Thymus (tissue), 11 donors: Measurements from ENCODE around the gene CD248. TPM values are rescaled to one million over a fixed set of nuclear protein-coding genes. Genes with fewer than 3 reads are reported as not detected.

Source experiments
- DNase-seq, 9 donors: peaks; one replicate each; pipeline ENCODE4 v3.0.0-alpha.2; 2013; ENCODE audit warnings: low spot score in 9 of 9, low read depth in 6 of 9, missing footprints in 1 of 9
- H3K27ac ChIP-seq, 2 donors: one replicate each; pipeline ENCODE4 v1.5.1; 2013; ENCODE audit warnings: control low read depth in 1 of 2, low read depth in 1 of 2, low read length in 1 of 2, mild to moderate bottlenecking in 1 of 2, moderate library complexity in 1 of 2
- H3K27me3 ChIP-seq, 2 donors: one replicate each; pipeline ENCODE4 v1.5.1; 2013; ENCODE audit warnings: low read length in 1 of 2; ENCODE audit not compliant: control insufficient read depth in 2 of 2, insufficient read depth in 1 of 2
- H3K36me3 ChIP-seq, 2 donors: one replicate each; pipeline ENCODE4 v1.5.1; 2013; ENCODE audit warnings: low read length in 1 of 2, mild to moderate bottlenecking in 1 of 2, moderate library complexity in 1 of 2; ENCODE audit not compliant: control insufficient read depth in 2 of 2, insufficient read depth in 2 of 2
- H3K4me1 ChIP-seq, 2 donors: one replicate each; pipeline ENCODE4 v1.5.1; 2013; ENCODE audit warnings: low read length in 2 of 2; ENCODE audit not compliant: control insufficient read depth in 2 of 2, insufficient read depth in 2 of 2
- H3K4me3 ChIP-seq, 2 donors: one replicate each; pipeline ENCODE4 v1.5.1; 2013; ENCODE audit warnings: low read length in 2 of 2, control low read depth in 1 of 2, mild to moderate bottlenecking in 1 of 2
- H3K9me3 ChIP-seq, 2 donors: one replicate each; pipeline ENCODE4 v1.5.1; 2013; ENCODE audit warnings: low read length in 1 of 2, mild to moderate bottlenecking in 1 of 2; ENCODE audit not compliant: control insufficient read depth in 2 of 2, insufficient read depth in 1 of 2
- WGBS: extraction: QIAGEN DNeasy Blood & Tissue Kit; methylation state at CpG from one replicate; pipeline ENCODE4 v1.1.7; 2013; 5-methylcytosine and 5-hydroxymethylcytosine counted together
- polyA plus RNA-seq: library from polyadenylated mRNA; stranded (reverse); fragments of 200-250 nt; gene quantifications from one replicate; pipeline ENCODE4 v1.2.3, GENCODE V29; 2013
- total RNA-seq: library from RNA; stranded (reverse); fragments of 120-200 nt; gene quantifications from one replicate; pipeline ENCODE4 v1.2.4, GENCODE V29; 2013
- donor health status: healthy.

CD248 gene
- total and polyA plus RNA-seq, 2 donors = 3.0 to 7.7 TPM

DNA sequence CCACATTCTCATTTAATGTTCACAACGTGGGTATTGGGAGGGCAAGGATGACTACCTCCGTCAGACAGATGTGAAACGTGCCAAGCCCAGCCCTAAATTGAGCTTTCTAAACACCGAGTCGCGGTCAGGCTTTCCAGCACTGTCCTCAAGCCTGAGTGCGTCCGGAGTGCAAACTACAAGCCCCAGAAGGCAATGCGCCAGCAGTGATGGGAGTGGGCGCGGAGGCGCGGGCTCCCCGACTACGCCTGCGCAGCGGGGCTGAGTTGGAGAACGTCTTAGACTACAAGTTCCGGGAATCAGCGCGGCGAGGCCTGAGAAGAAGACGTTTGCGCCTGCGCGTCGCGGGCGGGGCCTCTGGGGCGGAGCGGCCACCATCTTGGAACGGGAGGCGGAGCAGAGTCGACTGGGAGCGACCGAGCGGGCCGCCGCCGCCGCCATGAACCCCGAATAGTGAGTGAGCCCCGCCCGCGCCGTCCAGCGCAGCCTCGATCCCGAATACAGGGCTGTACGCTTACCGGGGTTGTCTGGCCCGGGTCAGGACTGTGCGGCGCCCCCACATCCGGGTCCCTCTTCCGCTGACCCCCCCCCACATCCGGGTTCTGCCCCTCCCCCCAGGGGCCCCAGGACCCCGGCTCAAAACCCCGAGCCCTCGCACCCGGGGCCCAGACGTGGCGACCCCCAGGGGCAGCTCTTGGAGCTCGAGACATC is 48.4 kb downstream of the CD248 start, which contains the start of gene RAB1B:
Gene RAB1B (plus strand): TSS at position 396 of the 708 bp plus-strand sequence. CDS start 41 bp downstream, at position 437.
- peaks cover 56 to 70% of the 10 kb centered on the region in 2 donors for H3K36me3 ChIP-seq
- H3K27me3 ChIP-seq = no peaks in the 10 kb centered on the region
- peak within 1 kb of the TSS; percentile 73 to 98 for H3K4me3 ChIP-seq
- peaks cover 14 to 54% of the 10 kb centered on the region in 2 donors for H3K4me1 ChIP-seq
- peaks cover 0 to 4% of the 10 kb centered on the region in 2 donors for H3K9me3 ChIP-seq
- peak within 1 kb of the TSS; percentile 93 to 95 for H3K27ac ChIP-seq
- peak; percentile 98 to 100 (median 100) for DNase-seq
- WGBS = under 1% methylated on average over 64 of the region's 64 CpGs

DNA sequence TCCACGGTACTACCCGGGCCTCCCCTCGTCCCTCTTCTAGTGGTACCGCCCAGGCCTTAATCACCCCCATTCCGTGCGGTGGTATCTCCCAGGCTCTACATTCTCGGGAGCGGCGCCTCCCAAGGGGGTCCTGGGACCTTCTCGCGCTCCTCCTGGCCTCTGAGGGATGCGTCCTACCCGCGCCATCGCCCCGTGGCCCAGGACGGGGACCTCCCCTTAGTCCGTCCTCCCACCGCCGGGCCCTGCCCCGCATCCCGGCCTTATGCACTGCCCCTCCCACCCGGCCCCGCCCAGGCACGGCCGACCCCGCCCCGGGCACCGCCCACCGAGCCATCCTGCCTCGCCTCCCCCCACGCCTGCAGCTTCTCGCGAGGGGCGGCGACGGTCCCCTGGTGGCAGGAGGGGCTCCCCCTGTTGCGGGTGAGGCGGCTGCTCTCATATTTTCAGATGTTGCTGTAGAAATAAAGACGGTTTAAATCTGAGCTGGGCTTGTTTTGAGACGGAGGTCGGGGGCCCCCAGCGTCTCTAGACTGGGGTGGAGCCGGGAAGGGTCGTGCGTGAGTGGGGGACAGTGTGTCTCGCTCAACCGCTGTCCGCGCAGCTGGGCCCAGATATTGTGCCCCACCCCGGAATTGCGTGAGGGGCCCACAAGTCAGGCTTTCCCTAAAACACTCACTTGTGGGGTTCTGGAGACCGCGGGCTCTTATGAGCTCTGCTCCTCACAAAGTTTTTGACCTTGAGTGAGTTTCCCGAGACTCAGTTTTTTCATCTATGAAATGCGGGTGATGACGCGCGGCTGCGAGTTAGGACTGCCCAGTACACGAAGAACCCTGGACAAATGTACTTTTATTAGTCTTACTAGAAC is 49.2 kb downstream of the CD248 start:
- peak in 7 of 9 donors; percentile 78 to 94 (median 86) for DNase-seq

DNA sequence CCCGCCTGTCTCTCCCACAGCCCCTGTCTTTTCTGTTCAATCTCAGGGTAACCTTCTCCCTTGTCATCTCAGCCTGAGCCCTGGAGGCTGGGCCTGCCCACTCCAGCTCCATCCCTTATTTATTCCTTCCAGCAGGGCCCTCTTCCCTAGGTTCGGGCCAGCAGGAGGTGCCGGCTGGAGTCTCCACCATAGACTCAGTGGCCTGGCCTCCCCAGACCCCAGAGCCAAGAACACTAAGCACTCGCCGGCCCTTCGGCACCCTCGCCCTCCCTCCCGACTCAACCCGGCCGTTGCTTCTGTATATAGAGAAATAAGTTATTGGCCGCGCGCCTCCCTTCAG is 49.8 kb downstream of the CD248 start:
- Histone ChIP-seq H3K27me3 (no peaks in the 10 kb centered on the region), H3K36me3 (peaks cover 56 to 70% of the 10 kb centered on the region in 2 donors), H3K4me3 (peak overlapping the region; percentile 73 to 98), H3K4me1 (peaks cover 14 to 41% of the 10 kb centered on the region in 2 donors), H3K27ac (no peak overlapping the region), H3K9me3 (peaks cover 0 to 4% of the 10 kb centered on the region in 2 donors)
- no peak for DNase-seq
- 42% methylated on average over 13 of the region's 13 CpGs for WGBS

More for the DNA sequence above, 49.2 kb downstream of the CD248 start:
- Histone ChIP-seq H3K9me3 (peaks cover 0 to 4% of the 10 kb centered on the region in 2 donors), H3K36me3 (peaks cover 56 to 70% of the 10 kb centered on the region in 2 donors), H3K27me3 (no peaks in the 10 kb centered on the region), H3K4me3 (peak overlapping the region; percentile 73 to 98), H3K4me1 (peaks cover 14 to 47% of the 10 kb centered on the region in 2 donors), H3K27ac (peak overlapping the region; percentile 93 to 95)
- 1% methylated on average over 61 of the region's 61 CpGs for WGBS

DNA sequence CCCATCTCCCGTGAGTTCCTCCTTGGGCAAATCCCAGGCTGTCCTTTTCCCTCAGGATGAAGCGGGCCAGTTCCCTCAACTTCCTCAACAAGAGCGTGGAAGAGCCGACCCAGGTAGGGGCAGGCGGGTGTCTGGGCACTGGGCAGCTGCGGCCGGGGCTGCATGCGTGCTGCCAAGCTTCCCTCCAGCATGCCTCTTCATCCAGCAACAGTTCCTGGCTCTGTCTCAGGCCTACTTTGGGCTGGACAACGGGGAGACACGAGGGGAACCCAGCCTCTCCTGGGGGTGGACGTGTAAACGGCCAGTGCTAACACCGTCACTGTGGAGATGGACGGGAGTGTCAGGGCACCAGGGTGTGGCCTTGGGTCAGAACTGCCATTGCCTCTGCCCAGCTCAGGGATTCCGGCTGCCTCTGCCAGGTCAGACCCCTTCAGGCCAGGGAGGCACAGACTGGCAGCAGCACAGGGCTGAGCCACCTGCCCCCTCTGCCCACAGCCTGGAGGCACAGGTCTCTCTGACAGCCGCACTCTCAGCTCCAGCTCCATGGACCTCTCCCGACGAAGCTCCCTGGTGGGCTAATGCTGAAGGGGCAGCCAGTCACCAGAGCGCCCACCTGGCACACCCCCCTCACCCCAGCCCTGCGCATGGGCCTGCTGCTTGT is 50.3 kb downstream of the CD248 start:
- H3K4me1 ChIP-seq = peaks cover 14 to 38% of the 10 kb centered on the region in 2 donors
- no peak for DNase-seq
- H3K36me3 ChIP-seq = peaks cover 56 to 70% of the 10 kb centered on the region in 2 donors
- no peak overlapping the region for H3K27ac ChIP-seq
- no peak overlapping the region for H3K4me3 ChIP-seq
- H3K27me3 ChIP-seq = no peaks in the 10 kb centered on the region
- peaks cover 0 to 4% of the 10 kb centered on the region in 2 donors for H3K9me3 ChIP-seq
- WGBS = 97% methylated on average over 20 of the region's 20 CpGs

DNA sequence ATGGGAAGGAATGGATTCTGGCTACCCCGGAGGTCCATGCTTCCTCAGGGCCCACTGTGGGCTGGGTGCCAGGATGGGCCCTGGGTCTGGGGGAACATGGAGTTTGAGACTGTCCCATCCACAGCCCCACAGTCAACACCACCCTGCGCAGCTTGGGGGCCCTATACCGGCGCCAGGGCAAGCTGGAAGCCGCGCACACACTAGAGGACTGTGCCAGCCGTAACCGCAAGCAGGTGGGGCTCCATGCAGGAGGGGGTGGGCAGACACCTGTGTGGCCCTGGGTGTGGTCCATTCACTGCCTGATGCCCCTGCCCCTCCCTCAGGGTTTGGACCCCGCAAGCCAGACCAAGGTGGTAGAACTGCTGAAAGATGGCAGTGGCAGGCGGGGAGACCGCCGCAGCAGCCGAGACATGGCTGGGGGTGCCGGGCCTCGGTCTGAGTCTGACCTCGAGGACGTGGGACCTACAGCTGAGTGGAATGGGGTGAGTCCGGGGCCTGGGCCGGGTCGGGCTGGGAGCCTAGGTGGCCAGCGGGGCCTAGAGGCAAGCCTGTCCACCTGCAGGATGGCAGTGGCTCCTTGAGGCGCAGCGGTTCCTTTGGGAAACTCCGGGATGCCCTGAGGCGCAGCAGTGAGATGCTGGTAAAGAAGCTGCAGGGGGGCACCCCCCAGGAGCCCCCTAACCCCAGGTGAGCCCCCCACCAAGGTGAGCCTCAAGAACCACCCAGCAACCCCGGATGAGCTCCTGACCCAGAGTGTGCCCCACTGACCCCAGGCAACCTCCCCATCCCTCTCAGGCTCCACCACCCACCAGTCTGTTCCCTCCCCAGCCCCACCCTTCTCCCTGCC is 51.1 kb downstream of the CD248 start:
- H3K36me3 ChIP-seq = peaks cover 64 to 74% of the 10 kb centered on the region in 2 donors
- no peak for DNase-seq
- peaks cover 14 to 35% of the 10 kb centered on the region in 2 donors for H3K4me1 ChIP-seq
- no peaks in the 10 kb centered on the region for H3K27me3 ChIP-seq
- H3K9me3 ChIP-seq = peaks cover 0 to 4% of the 10 kb centered on the region in 2 donors
- WGBS = 98% methylated on average over 26 of the region's 26 CpGs
- no peak overlapping the region for H3K4me3 ChIP-seq
- H3K27ac ChIP-seq = no peak overlapping the region

DNA sequence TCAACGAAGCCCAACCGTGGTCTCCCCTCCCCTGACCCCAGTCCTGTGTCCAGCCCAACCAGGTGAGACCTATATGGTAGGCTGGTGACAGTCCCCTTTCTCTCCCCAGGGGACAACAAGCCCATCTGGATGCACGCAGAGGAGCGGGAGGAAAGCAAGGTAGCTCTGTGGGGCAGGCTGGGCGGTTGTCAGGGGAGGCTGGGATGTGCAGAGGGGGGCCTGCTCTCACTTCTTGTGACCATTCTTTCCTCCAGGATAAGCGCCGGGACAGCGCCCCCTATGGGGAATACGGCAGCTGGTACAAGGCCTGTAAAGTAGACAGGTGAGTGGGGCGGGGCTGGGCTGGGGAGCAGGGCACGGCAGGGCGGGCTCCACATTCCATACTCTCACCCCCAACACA is 51.9 kb downstream of the CD248 start:
- Histone ChIP-seq H3K9me3 (peaks cover 0 to 4% of the 10 kb centered on the region in 2 donors), H3K4me1 (peaks cover 10 to 30% of the 10 kb centered on the region in 2 donors), H3K27ac (no peak overlapping the region), H3K4me3 (no peak overlapping the region), H3K27me3 (no peaks in the 10 kb centered on the region), H3K36me3 (peaks cover 71 to 74% of the 10 kb centered on the region in 2 donors)
- 89% methylated on average over 12 of the region's 12 CpGs for WGBS
- no peak for DNase-seq

Other genes with a start within 250 kb of the CD248 start
- gene PACS1, start 246.8 kb downstream of the CD248 start, total RNA-seq = 9.2 TPM
- 29.5 TPM for gene PACS1, start 246.8 kb downstream of the CD248 start, polyA plus RNA-seq
- 12.6 TPM for gene KLC2, start 59.3 kb downstream of the CD248 start, total RNA-seq
- 36.5 TPM for gene KLC2, start 59.3 kb downstream of the CD248 start, polyA plus RNA-seq
- gene RAB1B, start 48.4 kb downstream of the CD248 start, total RNA-seq = 80.8 TPM
- gene RAB1B, start 48.4 kb downstream of the CD248 start, polyA plus RNA-seq = 105 TPM
- gene CNIH2, start 38.9 kb downstream of the CD248 start, total RNA-seq = 1.6 TPM
- 1.6 TPM for gene CNIH2, start 38.9 kb downstream of the CD248 start, polyA plus RNA-seq
- gene YIF1A, start 27.9 kb downstream of the CD248 start, total RNA-seq = 44.2 TPM
- 57.3 TPM for gene YIF1A, start 27.9 kb downstream of the CD248 start, polyA plus RNA-seq
- not detected for gene TMEM151A, start 25.1 kb downstream of the CD248 start, total RNA-seq
- 0.02 TPM for gene TMEM151A, start 25.1 kb downstream of the CD248 start, polyA plus RNA-seq
- 1.1 TPM for gene RIN1, start 19.4 kb upstream of the CD248 start, total RNA-seq
- 5.8 TPM for gene RIN1, start 19.4 kb upstream of the CD248 start, polyA plus RNA-seq
- gene BRMS1, start 28.1 kb upstream of the CD248 start, total RNA-seq = 43.1 TPM
- gene BRMS1, start 28.1 kb upstream of the CD248 start, polyA plus RNA-seq = 63.0 TPM
- 9.9 TPM for gene B4GAT1, start 30.6 kb upstream of the CD248 start, total RNA-seq
- 10.3 TPM for gene B4GAT1, start 30.6 kb upstream of the CD248 start, polyA plus RNA-seq
- gene SLC29A2, start 54.7 kb upstream of the CD248 start, total RNA-seq = 1.6 TPM
- 14.2 TPM for gene SLC29A2, start 54.7 kb upstream of the CD248 start, polyA plus RNA-seq
- not detected for gene NPAS4, start 104.0 kb upstream of the CD248 start, total RNA-seq
- gene NPAS4, start 104.0 kb upstream of the CD248 start, polyA plus RNA-seq = 0.05 TPM
- gene MRPL11, start 121.8 kb upstream of the CD248 start, total RNA-seq = 84.3 TPM
- 45.3 TPM for gene MRPL11, start 121.8 kb upstream of the CD248 start, polyA plus RNA-seq
- gene PELI3, start 149.9 kb upstream of the CD248 start, total RNA-seq = 1.5 TPM
- gene PELI3, start 149.9 kb upstream of the CD248 start, polyA plus RNA-seq = 2.4 TPM
- gene DPP3, start 163.4 kb upstream of the CD248 start, total RNA-seq = 36.4 TPM
- 23.2 TPM for gene DPP3, start 163.4 kb upstream of the CD248 start, polyA plus RNA-seq
- 11.0 TPM for gene BBS1, start 193.6 kb upstream of the CD248 start, total RNA-seq
- gene BBS1, start 193.6 kb upstream of the CD248 start, polyA plus RNA-seq = 14.1 TPM
- gene ZDHHC24, start 229.0 kb upstream of the CD248 start, total RNA-seq = 4.9 TPM
- 11.3 TPM for gene ZDHHC24, start 229.0 kb upstream of the CD248 start, polyA plus RNA-seq
- 0.05 TPM for gene ACTN3, start 229.9 kb upstream of the CD248 start, total RNA-seq
- 0.05 TPM for gene ACTN3, start 229.9 kb upstream of the CD248 start, polyA plus RNA-seq